GM12878 (cell line): ENCODE data around the gene UCP1. TPM values are rescaled to one million over a fixed set of nuclear protein-coding genes. Genes with fewer than 3 reads are reported as not detected.

Experiments used
- ATAC-seq: fragments of 200-7000 bp; cut with Tn5 transposase; 3 replicates; pipeline ENCODE4 v1.9.1; 2020; ENCODE audit warnings: mild to moderate bottlenecking, moderate library complexity
- BruUV-seq: library from RNA; stranded (reverse); fragments of 400-500 nt; replicated peaks from 2 replicates; lab custom pipeline; 2021; lab: Mats Ljungman, UMichigan
- CTCF ChIA-PET: fragments of 300-600 bp; sonication (Branson Sonifier 250); formaldehyde crosslinking; extraction: SDS; loops from one replicate; lab custom pipeline; 2021; ENCODE audit warnings: inconsistent platforms; lab: Yijun Ruan, JAX
- POLR2A ChIA-PET: fragments of 350-600 bp; formaldehyde crosslinking; extraction: SDS; loops from one replicate; lab custom pipeline; 2021; ENCODE audit warnings: inconsistent platforms; lab: Charles Lee
- RAD21 ChIA-PET: fragments of 300-600 bp; sonication (Branson Sonifier 250); formaldehyde crosslinking; loops from one replicate; lab custom pipeline; 2023; ENCODE audit warnings: antibody characterized with exemption; ENCODE audit not compliant: unreplicated experiment; lab: Charles Lee
- SMC1A ChIA-PET: fragments of 300-600 bp; sonication (Branson Sonifier 250); formaldehyde crosslinking; loops from one replicate; lab custom pipeline; 2023; ENCODE audit not compliant: unreplicated experiment, uncharacterized antibody; lab: Charles Lee
- DNase-seq: peaks from one replicate; pipeline ENCODE4 v3.0.0-alpha.2; 2011; ENCODE audit warnings: low read depth, low spot score
- FAIRE-seq: peaks from 3 replicates; lab custom pipeline; 2011; peaks lifted over from hg19 to GRCh38; lab: Jason Lieb, UNC
- H2AFZ ChIP-seq: 2 replicates; pipeline ENCODE4 v1.6.0; 2011; ENCODE audit warnings: low read depth, low read length, control low read depth; ENCODE audit not compliant: control insufficient read depth
- H3K27ac ChIP-seq: 2 replicates; pipeline ENCODE4 v1.5.1; 2011; ENCODE audit warnings: control low read depth; ENCODE audit not compliant: control insufficient read depth, insufficient read depth
- H3K27me3 ChIP-seq, 2 experiments: replicated peaks in 1 of 2; 2 replicates each; pipeline versions ENCODE4 v1.6.0 to v1.6.1; 2011; ENCODE audit warnings: low read length in 1 of 2; ENCODE audit not compliant: control insufficient read depth in 2 of 2, insufficient read depth in 2 of 2
- H3K36me3 ChIP-seq, 2 experiments: 2 replicates each; pipeline ENCODE4 v1.5.1; 2011; ENCODE audit warnings: low read length in 1 of 2; ENCODE audit not compliant: control insufficient read depth in 2 of 2, insufficient read depth in 2 of 2
- H3K4me1 ChIP-seq: 2 replicates; pipeline ENCODE4 v1.6.1; 2011; ENCODE audit warnings: mild to moderate bottlenecking, low read length, moderate library complexity, mixed read lengths; ENCODE audit not compliant: control insufficient read depth, insufficient read depth
- H3K4me2 ChIP-seq: 2 replicates; pipeline ENCODE4 v1.6.0; 2011; ENCODE audit warnings: control low read depth; ENCODE audit not compliant: control insufficient read depth, insufficient read depth
- H3K4me3 ChIP-seq: fragments of 200-600 bp; sonication (generic); 2 replicates; pipeline ENCODE4 v1.5.1; 2016
- H3K79me2 ChIP-seq: 2 replicates; pipeline ENCODE4 v1.6.0; 2011; ENCODE audit warnings: low read length; ENCODE audit not compliant: control insufficient read depth, insufficient read depth
- H3K9ac ChIP-seq: 2 replicates; pipeline ENCODE4 v1.8.0; 2011; ENCODE audit warnings: low read length, control low read depth, mixed read lengths; ENCODE audit not compliant: control insufficient read depth, insufficient read depth
- H3K9me3 ChIP-seq: replicated peaks from 3 replicates; pipeline ENCODE4 v1.5.1; 2011; ENCODE audit warnings: mild to moderate bottlenecking, low read length; ENCODE audit not compliant: control insufficient read depth, insufficient read depth
- H4K20me1 ChIP-seq: 2 replicates; pipeline ENCODE4 v1.6.0; 2011; ENCODE audit not compliant: control insufficient read depth, insufficient read depth
- BCL11A ChIP-seq: IDR thresholded peaks from 2 replicates; pipeline ENCODE4 v1.6.1; 2011; ENCODE audit warnings: low read depth, low read length
- BHLHE40 ChIP-seq, 2 experiments: fragments of 450-650 bp in 1 of 2; IDR thresholded peaks; 2 replicates each; pipeline ENCODE4 v1.6.1; 2011 to 2017; ENCODE audit warnings: low read depth in 2 of 2, borderline replicate concordance in 1 of 2, improper control_type of control experiment in 1 of 2, low read length in 1 of 2, mild to moderate bottlenecking in 1 of 2
- CHD1 ChIP-seq: IDR thresholded peaks from 2 replicates; pipeline ENCODE4 v1.6.1; 2012; ENCODE audit warnings: low read depth, low read length, improper control_type of control experiment
- EZH2 ChIP-seq: IDR thresholded peaks from 2 replicates; pipeline ENCODE4 v1.6.1; 2012; ENCODE audit warnings: low read depth, mild to moderate bottlenecking, control low read depth, inconsistent platforms, low read length, borderline replicate concordance; ENCODE audit not compliant: control insufficient read depth
- HDAC6 ChIP-seq: fragments of 200-600 bp; sonication (generic); IDR thresholded peaks from one replicate; pipeline ENCODE4 v1.8.0; 2017; ENCODE audit warnings: antibody characterized with exemption; ENCODE audit not compliant: unreplicated experiment
- JUND ChIP-seq: IDR thresholded peaks from 2 replicates; pipeline ENCODE4 v1.6.1; 2012; ENCODE audit warnings: low read depth, mild to moderate bottlenecking, low read length, improper control_type of control experiment, moderate library complexity
- NFIC ChIP-seq: IDR thresholded peaks from 2 replicates; pipeline ENCODE4 v1.6.1; 2012; ENCODE audit warnings: low read depth, mild to moderate bottlenecking, inconsistent platforms, low read length, moderate library complexity
- NFYB ChIP-seq: IDR thresholded peaks from 2 replicates; pipeline ENCODE4 v1.6.1; 2011; ENCODE audit warnings: low read depth, mild to moderate bottlenecking, low read length, improper control_type of control experiment, moderate library complexity; ENCODE audit not compliant: insufficient read depth
- SIN3A ChIP-seq: IDR thresholded peaks from 2 replicates; pipeline ENCODE4 v1.6.1; 2012; ENCODE audit warnings: low read depth, low read length, improper control_type of control experiment
- SREBF1 ChIP-seq: IDR thresholded peaks from 2 replicates; pipeline ENCODE4 v1.6.1; 2012; ENCODE audit warnings: mild to moderate bottlenecking, low read length
- TAF1 ChIP-seq: IDR thresholded peaks from 2 replicates; pipeline ENCODE4 v1.6.1; 2011; ENCODE audit warnings: mild to moderate bottlenecking, low read depth, low read length, borderline replicate concordance
- WRNIP1 ChIP-seq: IDR thresholded peaks from 2 replicates; pipeline ENCODE4 v1.6.1; 2011; ENCODE audit warnings: low read depth, low read length, improper control_type of control experiment, borderline replicate concordance
- ZBED1 ChIP-seq: IDR thresholded peaks from 2 replicates; pipeline ENCODE4 v1.6.1; 2016; ENCODE audit warnings: borderline replicate concordance
- ZNF217 ChIP-seq: fragments of 450-650 bp; IDR thresholded peaks from 2 replicates; pipeline ENCODE4 v1.6.1; 2017; ENCODE audit warnings: antibody characterized with exemption, mild to moderate bottlenecking
- ZNF24 ChIP-seq: fragments of 450-650 bp; IDR thresholded peaks from 2 replicates; pipeline ENCODE4 v1.6.1; 2017; ENCODE audit warnings: antibody characterized with exemption, mild to moderate bottlenecking
- WGBS: methylation state at CpG from one replicate; pipeline ENCODE4 v1.1.6; 2016; ENCODE audit warnings: low lambda C conversion rate; ENCODE audit not compliant: insufficient replicate concordance, insufficient coverage; ENCODE audit errors: missing lambda C conversion rate; 5-methylcytosine and 5-hydroxymethylcytosine counted together
- in situ Hi-C: fragments of 300-500 bp; cut with MboI; formaldehyde crosslinking; loops from 9 replicates; pipeline ENCODE4 v1.14.3; 2018; ENCODE audit warnings: mixed read lengths
- intact Hi-C: fragments of 100-400 bp; cut with micrococcal nuclease; formaldehyde crosslinking; loops from one replicate; pipeline ENCODE4 v1.14.2; 2022; ENCODE audit not compliant: unreplicated experiment
- polyA plus RNA-seq, 11 experiments: library from polyadenylated mRNA; depleted of rRNA in 4 of 11; unstranded in 6 of 11; stranded (reverse) in 5 of 11; fragments of >200 nt; fragmentation: Nextera tagmentation in 4 of 11; fragmentation: Illumina TruSeq in 1 of 11; extraction: Ambion mirVana in 4 of 11; extraction: Trizol in 1 of 11; gene quantifications; 1 replicate in 1 of 11; 2 replicates in 10 of 11; pipeline versions ENCODE4 v1.2.1 to v1.2.3, GENCODE V29; 2011 to 2016; ENCODE audit warnings: inconsistent platforms in 2 of 11, missing spikeins in 2 of 11, low read depth in 1 of 11
- total RNA-seq, 4 experiments: library from RNA; depleted of rRNA in 3 of 4; stranded (reverse); fragments of >200 nt in 3 of 4; fragmentation: Illumina TruSeq in 1 of 4; extraction: Trizol in 1 of 4; gene quantifications; 2 replicates each; pipeline versions ENCODE4 v1.2.1 to v1.2.3, GENCODE V29; 2013 to 2021
- TF ChIP-seq, protein P1 (sequence below): fragments of 150-350 bp; IDR thresholded peaks from 2 replicates; pipeline ENCODE4 v1.6.1; 2014; ENCODE audit warnings: mild to moderate bottlenecking, low read depth, low read length
- TF ChIP-seq, protein P2 (sequence below): fragments of 450-650 bp; IDR thresholded peaks from 2 replicates; pipeline ENCODE4 v1.6.1; 2016; ENCODE audit warnings: mild to moderate bottlenecking
- TF ChIP-seq, protein P3 (sequence below): IDR thresholded peaks from 2 replicates; pipeline ENCODE4 v1.6.1; 2012; ENCODE audit warnings: low read depth, low read length, improper control_type of control experiment
- TF ChIP-seq, protein P4 (sequence below): IDR thresholded peaks from 2 replicates; pipeline ENCODE4 v1.6.1; 2012; ENCODE audit warnings: low read depth, low read length, improper control_type of control experiment

Gene UCP1
- total and polyA plus RNA-seq, 10 of the 15 experiments (the other 5 are each of a cell fraction or from before 2014, with no cell fraction given), result not detected

DNA sequence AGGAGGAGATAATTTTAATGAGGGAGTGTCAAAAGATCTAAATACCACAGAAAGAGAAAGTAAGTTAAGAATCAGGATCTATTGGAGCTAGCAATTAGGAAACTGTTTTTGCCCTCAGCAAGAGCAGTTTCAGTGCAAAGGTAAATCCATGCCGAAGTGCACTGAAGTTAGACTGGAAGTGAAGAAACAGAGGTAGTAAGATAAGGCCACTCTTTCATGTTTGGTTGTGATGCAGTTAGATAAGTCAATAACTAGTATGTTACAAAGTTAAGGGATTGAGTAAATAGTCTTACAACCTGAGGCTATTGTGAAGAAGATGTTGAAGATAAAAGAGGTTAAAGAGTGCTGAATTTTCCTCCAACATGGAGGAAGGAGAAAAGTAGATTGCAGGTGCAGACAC is 46.7 kb upstream of the UCP1 start (continued):
- TF ChIP-seq NFYB (no peak), HDAC6 (no peak), ZNF217 (no peak)
- TF ChIP-seq, protein P1, sequence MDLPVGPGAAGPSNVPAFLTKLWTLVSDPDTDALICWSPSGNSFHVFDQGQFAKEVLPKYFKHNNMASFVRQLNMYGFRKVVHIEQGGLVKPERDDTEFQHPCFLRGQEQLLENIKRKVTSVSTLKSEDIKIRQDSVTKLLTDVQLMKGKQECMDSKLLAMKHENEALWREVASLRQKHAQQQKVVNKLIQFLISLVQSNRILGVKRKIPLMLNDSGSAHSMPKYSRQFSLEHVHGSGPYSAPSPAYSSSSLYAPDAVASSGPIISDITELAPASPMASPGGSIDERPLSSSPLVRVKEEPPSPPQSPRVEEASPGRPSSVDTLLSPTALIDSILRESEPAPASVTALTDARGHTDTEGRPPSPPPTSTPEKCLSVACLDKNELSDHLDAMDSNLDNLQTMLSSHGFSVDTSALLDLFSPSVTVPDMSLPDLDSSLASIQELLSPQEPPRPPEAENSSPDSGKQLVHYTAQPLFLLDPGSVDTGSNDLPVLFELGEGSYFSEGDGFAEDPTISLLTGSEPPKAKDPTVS, result no peak

DNA sequence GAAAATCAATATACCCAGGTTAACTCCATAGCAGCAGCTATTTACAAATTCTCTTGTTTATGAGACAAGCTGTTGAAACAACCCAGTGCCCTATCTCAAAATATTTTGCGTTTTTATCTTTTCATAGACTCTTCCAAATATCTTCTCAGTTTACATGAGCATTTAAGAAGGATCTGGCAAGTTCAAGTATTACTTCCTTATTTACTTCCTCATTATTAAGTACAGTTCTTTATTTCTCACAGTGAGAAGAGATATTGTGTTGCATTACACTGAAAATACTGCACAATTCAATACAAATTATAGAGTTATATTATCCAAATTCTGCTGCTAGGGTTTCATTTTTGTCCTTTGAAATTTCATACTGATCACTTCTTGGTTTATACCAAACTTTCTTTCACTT is 43.6 kb upstream of the UCP1 start:
- ATAC-seq (no peak), DNase-seq (no peak), FAIRE-seq (no peak)
- Histone ChIP-seq H3K4me3 (no peak overlapping the region), H3K36me3 (no peaks in the 10 kb centered on the region), H3K4me2 (no peak overlapping the region), H3K79me2 (no peaks in the 10 kb centered on the region), H3K27me3 (no peaks in the 10 kb centered on the region), H4K20me1 (no peaks in the 10 kb centered on the region), H3K4me1 (no peaks in the 10 kb centered on the region), H3K9me3 (no peaks in the 10 kb centered on the region), H2AFZ (no peak overlapping the region), H3K27ac (no peak overlapping the region), H3K9ac (no peak overlapping the region)
- in situ Hi-C loops, result loop anchor here (5.0 to 10.0 kb wide), 2 partner anchors 242 to 255 kb away; no protein-coding TSS in a partner anchor
- ChIA-PET SMC1A (interaction anchor here (1.1 kb wide), 1 partner anchor 252 kb away, joined by 3 read pairs; no protein-coding TSS in a partner anchor), RAD21 (no interaction called here), CTCF (interaction anchor here (1.1 to 5.6 kb wide), 2 partner anchors 88 to 252 kb away, joined by 3 to 88 read pairs; partner anchors contain the start of gene ELMOD2), POLR2A (no interaction called here)
- BruUV-seq, result no TSS peak
- 12% methylated on average over 1 of the region's 1 CpG for WGBS
- intact Hi-C loops, result loop anchor here (5.0 kb wide), 1 partner anchor 240 kb away; no protein-coding TSS in a partner anchor
- no peak for TF ChIP-seq CHD1
- TF ChIP-seq SIN3A, result no peak
- no peak for TF ChIP-seq WRNIP1
- TF ChIP-seq, protein P2, sequence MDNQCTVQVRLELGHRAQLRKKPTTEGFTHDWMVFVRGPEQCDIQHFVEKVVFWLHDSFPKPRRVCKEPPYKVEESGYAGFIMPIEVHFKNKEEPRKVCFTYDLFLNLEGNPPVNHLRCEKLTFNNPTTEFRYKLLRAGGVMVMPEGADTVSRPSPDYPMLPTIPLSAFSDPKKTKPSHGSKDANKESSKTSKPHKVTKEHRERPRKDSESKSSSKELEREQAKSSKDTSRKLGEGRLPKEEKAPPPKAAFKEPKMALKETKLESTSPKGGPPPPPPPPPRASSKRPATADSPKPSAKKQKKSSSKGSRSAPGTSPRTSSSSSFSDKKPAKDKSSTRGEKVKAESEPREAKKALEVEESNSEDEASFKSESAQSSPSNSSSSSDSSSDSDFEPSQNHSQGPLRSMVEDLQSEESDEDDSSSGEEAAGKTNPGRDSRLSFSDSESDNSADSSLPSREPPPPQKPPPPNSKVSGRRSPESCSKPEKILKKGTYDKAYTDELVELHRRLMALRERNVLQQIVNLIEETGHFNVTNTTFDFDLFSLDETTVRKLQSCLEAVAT, result no peak
- no peak for TF ChIP-seq BHLHE40 (IDR thresholded peaks at IDR 0.05; ENCODE audit: borderline replicate concordance in 1 of 2, low read depth in 2 of 2, low read length in 1 of 2)
- TF ChIP-seq SREBF1, result no peak
- no peak for TF ChIP-seq BCL11A
- TF ChIP-seq, protein P3, sequence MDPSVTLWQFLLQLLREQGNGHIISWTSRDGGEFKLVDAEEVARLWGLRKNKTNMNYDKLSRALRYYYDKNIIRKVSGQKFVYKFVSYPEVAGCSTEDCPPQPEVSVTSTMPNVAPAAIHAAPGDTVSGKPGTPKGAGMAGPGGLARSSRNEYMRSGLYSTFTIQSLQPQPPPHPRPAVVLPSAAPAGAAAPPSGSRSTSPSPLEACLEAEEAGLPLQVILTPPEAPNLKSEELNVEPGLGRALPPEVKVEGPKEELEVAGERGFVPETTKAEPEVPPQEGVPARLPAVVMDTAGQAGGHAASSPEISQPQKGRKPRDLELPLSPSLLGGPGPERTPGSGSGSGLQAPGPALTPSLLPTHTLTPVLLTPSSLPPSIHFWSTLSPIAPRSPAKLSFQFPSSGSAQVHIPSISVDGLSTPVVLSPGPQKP, result no peak
- TF ChIP-seq, protein P4, sequence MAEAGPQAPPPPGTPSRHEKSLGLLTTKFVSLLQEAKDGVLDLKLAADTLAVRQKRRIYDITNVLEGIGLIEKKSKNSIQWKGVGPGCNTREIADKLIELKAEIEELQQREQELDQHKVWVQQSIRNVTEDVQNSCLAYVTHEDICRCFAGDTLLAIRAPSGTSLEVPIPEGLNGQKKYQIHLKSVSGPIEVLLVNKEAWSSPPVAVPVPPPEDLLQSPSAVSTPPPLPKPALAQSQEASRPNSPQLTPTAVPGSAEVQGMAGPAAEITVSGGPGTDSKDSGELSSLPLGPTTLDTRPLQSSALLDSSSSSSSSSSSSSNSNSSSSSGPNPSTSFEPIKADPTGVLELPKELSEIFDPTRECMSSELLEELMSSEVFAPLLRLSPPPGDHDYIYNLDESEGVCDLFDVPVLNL, result no peak
- no peak for TF ChIP-seq NFIC
- TF ChIP-seq TAF1, result no peak
- TF ChIP-seq EZH2, result no peak
- no peak for TF ChIP-seq ZBED1
- TF ChIP-seq ZNF24, result no peak
- no peak for TF ChIP-seq JUND
